Suprapubic skin (tissue), 4 donors: ENCODE measurements around the gene PDE11A. TPM values are rescaled to one million over a fixed set of nuclear protein-coding genes. Genes with fewer than 3 reads are reported as not detected.

ENCODE experiments used
- DNase-seq, 2 donors: peaks; one replicate each; pipeline ENCODE4 v3.0.0-alpha.2; 2019; ENCODE audit warnings: low spot score in 2 of 2
- H3K27ac ChIP-seq: fragments of 200-600 bp; sonication (generic); one replicate; pipeline ENCODE4 v1.5.1; 2019
- H3K27me3 ChIP-seq: fragments of 200-600 bp; sonication (generic); one replicate; pipeline ENCODE4 v1.5.1; 2019
- H3K36me3 ChIP-seq: fragments of 200-600 bp; sonication (generic); one replicate; pipeline ENCODE4 v1.5.1; 2019
- H3K4me1 ChIP-seq: fragments of 200-600 bp; sonication (generic); one replicate; pipeline ENCODE4 v1.5.1; 2019
- H3K4me3 ChIP-seq: fragments of 200-600 bp; sonication (generic); one replicate; pipeline ENCODE4 v1.5.1; 2019; ENCODE audit warnings: mild to moderate bottlenecking
- H3K9me3 ChIP-seq: fragments of 200-600 bp; sonication (generic); one replicate; pipeline ENCODE4 v1.5.1; 2019
- CTCF ChIP-seq, 2 donors: fragments of 200-600 bp in 1 of 2; fragments of 450-650 bp in 1 of 2; sonication (generic) in 1 of 2; IDR thresholded peaks; one replicate each; pipeline ENCODE4 v1.5.1; 2016 to 2019; ENCODE audit warnings: antibody characterized with exemption in 2 of 2, mild to moderate bottlenecking in 1 of 2, moderate library complexity in 1 of 2
- EP300 ChIP-seq: sonication (generic); formaldehyde crosslinking; IDR thresholded peaks from one replicate; pipeline ENCODE4 v1.6.1; 2017; ENCODE audit warnings: antibody characterized with exemption
- POLR2A ChIP-seq, 2 donors: fragments of 450-650 bp; IDR thresholded peaks; one replicate each; pipeline ENCODE4 v1.6.1; 2017; ENCODE audit warnings: antibody characterized with exemption in 2 of 2, mild to moderate bottlenecking in 2 of 2, moderate library complexity in 2 of 2
- POLR2AphosphoS5 ChIP-seq, 3 donors: sonication (generic); formaldehyde crosslinking; IDR thresholded peaks; one replicate each; pipeline ENCODE4 v1.6.1; 2017; ENCODE audit warnings: antibody characterized with exemption in 3 of 3
- WGBS: methylation state at CpG from one replicate; pipeline ENCODE4 v1.1.5; 2018; 5-methylcytosine and 5-hydroxymethylcytosine counted together
- total RNA-seq, 4 donors: library from RNA; depleted of rRNA; stranded (reverse); fragments of >200 nt; gene quantifications; one replicate each; pipeline ENCODE4 v1.1.0, GENCODE V29; 2016

PDE11A gene
- total RNA-seq, 4 donors from 2014 or later, result 0.08 to 1.0 (median 0.36) TPM

DNA sequence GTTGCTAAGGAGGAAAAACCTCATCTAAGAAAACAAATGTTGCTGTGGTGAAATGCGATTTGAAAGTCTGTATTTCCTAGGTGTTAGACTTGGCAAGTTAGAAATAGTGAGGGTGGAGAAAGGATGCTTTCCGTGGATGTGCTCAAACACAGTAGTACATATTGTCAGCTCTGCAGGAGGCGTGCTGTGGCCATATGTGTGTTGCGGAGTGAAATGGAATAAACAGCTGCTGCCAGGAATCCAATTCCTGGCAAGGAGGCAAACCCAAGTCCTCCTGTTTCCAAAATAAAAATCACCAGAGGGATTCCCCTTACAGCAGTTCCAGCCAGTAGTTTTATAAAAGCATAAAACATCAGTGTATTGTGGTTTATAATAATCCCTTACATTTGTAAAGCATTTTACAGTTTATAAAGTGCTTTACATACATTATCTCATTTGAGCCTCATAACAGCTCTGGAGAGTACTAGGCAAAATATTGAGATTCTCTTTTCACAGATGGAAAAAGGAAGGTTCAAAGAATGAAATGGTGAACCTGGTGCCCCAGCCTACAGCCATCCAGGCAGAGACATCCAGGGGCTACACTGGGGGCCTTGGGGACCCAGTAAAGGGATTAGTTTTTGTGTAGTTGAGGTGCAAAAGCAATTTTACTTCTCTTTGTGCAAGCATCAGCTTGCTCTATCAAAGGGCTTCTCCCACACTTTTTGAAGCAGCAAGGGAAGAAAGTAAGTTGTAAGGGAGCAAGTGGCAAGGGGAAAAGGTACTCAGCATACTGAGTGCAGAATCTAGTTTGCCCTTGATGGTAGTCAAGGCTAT lies 474.0 kb downstream of the PDE11A start:
- TF ChIP-seq CTCF (IDR thresholded peaks at IDR 0.05) (no peak), POLR2A (IDR thresholded peaks at IDR 0.05) (no peak), POLR2AphosphoS5 (IDR thresholded peaks at IDR 0.05) (no peak), EP300 (no peak)
- Histone ChIP-seq H3K4me3 (no peak overlapping the region), H3K27ac (peak overlapping the region; percentile 33), H3K9me3 (no peaks in the 10 kb centered on the region), H3K36me3 (no peaks in the 10 kb centered on the region), H3K27me3 (no peaks in the 10 kb centered on the region), H3K4me1 (peaks cover 15% of the 10 kb centered on the region)
- 11% methylated on average over 4 of the region's 4 CpGs for whole genome bisulfite sequencing
- DNase-seq, result no peak

DNA sequence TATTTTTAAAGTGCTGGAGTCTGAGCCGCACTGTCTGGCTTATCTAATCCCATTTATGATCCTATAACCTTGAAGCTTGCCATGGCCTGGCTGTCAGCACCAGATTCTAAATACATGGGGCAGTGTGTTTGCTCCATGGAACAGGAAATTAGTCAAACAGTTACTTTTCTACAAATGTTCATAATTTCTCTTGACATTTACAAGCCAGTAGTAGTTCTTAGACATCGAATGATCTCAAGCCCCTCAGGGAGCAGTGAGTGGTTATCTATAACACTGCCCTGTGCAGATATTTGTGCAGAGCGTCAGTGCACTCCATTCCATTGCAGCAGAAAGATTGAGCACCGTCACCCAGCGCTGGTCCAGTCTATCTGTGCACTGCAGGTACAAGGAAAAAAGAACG lies 474.8 kb downstream of the PDE11A start:
- peak overlapping the region; percentile 24 for H3K27ac ChIP-seq
- TF ChIP-seq CTCF (IDR thresholded peaks at IDR 0.05), result no peak
- no peak for TF ChIP-seq POLR2A (IDR thresholded peaks at IDR 0.05)
- TF ChIP-seq EP300, result no peak
- TF ChIP-seq POLR2AphosphoS5 (IDR thresholded peaks at IDR 0.05), result no peak
- WGBS, result 44% methylated on average over 6 of the region's 6 CpGs
- DNase-seq, result no peak
- no peaks in the 10 kb centered on the region for H3K27me3 ChIP-seq
- peaks cover 15% of the 10 kb centered on the region for H3K4me1 ChIP-seq
- no peaks in the 10 kb centered on the region for H3K9me3 ChIP-seq
- H3K36me3 ChIP-seq, result no peaks in the 10 kb centered on the region
- no peak overlapping the region for H3K4me3 ChIP-seq

DNA sequence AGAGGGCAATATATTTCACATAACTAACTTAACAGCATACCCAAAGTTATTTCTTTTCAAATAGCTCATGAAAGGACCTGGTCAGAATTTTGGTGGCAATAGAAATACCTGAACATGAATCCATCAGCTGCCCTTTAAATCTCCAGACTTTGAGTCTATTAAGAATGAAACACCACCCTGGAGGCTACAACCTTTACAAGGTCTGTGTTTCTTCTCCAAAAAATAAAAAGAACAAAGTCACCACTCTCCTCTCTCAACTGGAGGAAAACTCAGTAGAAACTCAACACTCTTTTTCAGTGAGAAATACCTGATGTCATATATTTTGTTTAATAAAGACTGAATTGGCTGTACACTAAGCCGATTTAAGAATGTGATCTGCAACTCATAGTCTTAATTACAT lies 475.7 kb downstream of the PDE11A start:
- TF ChIP-seq POLR2A (IDR thresholded peaks at IDR 0.05), result no peak
- no peak for TF ChIP-seq CTCF (IDR thresholded peaks at IDR 0.05)
- no peak for TF ChIP-seq EP300
- TF ChIP-seq POLR2AphosphoS5 (IDR thresholded peaks at IDR 0.05), result no peak
- H3K4me3 ChIP-seq, result no peak overlapping the region
- no peaks in the 10 kb centered on the region for H3K36me3 ChIP-seq
- no peaks in the 10 kb centered on the region for H3K9me3 ChIP-seq
- H3K27ac ChIP-seq, result no peak overlapping the region
- no peaks in the 10 kb centered on the region for H3K27me3 ChIP-seq
- peaks cover 15% of the 10 kb centered on the region for H3K4me1 ChIP-seq
- DNase-seq, result no peak
- WGBS, result 85% methylated on average over 1 of the region's 1 CpG

GRCh38 chr2:177595126-177595845 lies 477.3 kb downstream of the PDE11A start:
- Histone ChIP-seq H3K27me3 (no peaks in the 10 kb centered on the region), H3K9me3 (no peaks in the 10 kb centered on the region), H3K4me3 (no peak overlapping the region), H3K4me1 (peaks cover 15% of the 10 kb centered on the region), H3K27ac (no peak overlapping the region), H3K36me3 (no peaks in the 10 kb centered on the region)
- no peak for DNase-seq
- WGBS, result 89% methylated on average over 4 of the region's 4 CpGs
- TF ChIP-seq POLR2A (IDR thresholded peaks at IDR 0.05) (no peak), POLR2AphosphoS5 (IDR thresholded peaks at IDR 0.05) (no peak), CTCF (IDR thresholded peaks at IDR 0.05) (no peak), EP300 (no peak)

- TF ChIP-seq POLR2A (IDR thresholded peaks at IDR 0.05), result no peak
- H3K9me3 ChIP-seq, result no peaks in the 10 kb centered on the region
- DNase-seq, result no peak
- H3K27me3 ChIP-seq, result no peaks in the 10 kb centered on the region
- H3K4me1 ChIP-seq, result peaks cover 7% of the 10 kb centered on the region
- WGBS, result 97% methylated on average over 3 of the region's 3 CpGs
- no peak overlapping the region for H3K4me3 ChIP-seq
- no peak overlapping the region for H3K27ac ChIP-seq
- H3K36me3 ChIP-seq, result no peaks in the 10 kb centered on the region
Observed at GRCh38 chr2:177593402-177593801, 479.2 kb downstream of the PDE11A start.
